Measurements from ENCODE around the gene PGLYRP4. TPM values are rescaled to one million over a fixed set of nuclear protein-coding genes. Genes with fewer than 3 reads are reported as not detected.

PGLYRP4 gene
- not detected for polyA plus RNA-seq (2013, experiment 1 of 2)
- not detected for polyA plus RNA-seq (2013, experiment 2 of 2)

DNA sequence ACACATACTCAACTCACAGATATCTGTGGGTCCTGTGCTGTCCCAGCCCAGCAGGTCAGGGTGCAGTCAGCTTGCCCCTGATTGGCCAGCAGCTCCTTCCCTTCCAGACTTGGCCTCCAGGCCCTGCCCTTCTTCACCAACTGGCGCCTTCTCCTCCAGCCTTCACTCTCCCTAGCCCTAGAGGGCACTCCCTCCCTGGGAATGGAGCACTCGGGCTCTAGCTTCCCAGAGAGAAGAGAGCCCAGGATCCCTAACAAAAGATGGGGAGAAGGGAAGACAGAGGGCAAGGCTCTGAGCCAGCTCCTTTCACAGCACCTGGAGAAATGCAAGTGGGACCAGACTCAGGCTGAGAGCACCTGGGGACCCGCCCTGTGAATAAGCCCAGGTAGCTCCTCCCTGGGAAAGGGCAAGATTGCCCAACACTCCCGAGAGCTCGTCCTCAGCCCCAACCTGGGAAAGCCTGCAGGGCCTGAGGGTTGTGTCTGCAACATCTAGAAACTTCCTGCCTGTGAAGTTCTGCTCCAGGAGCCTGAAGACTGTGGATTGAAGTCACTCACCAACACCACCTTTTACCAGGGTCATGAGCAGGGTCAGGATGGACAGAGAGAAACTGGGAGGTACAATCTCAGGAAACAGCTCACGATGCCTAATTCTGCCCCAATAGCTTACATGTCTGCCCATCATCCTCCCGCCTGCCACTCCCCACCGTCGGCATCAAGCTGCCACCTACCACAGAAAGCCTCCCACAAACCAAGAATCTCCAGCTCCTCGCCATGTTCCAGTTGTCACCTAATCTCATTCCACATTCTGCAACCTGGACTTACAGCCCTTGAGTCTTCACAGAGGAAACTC lies at the start of gene PGLYRP4:
Gene PGLYRP4 (minus strand): TSS at position 331 of the 852 bp plus-strand sequence. CDS start 909 bp downstream, outside the sequence.
- Histone ChIP-seq H2BK120ac (ENCODE audit: low read depth, low read length) (no peak within 1 kb of the TSS), H3K36me3 (ENCODE audit: control insufficient read depth in 1 of 2, insufficient read depth in 2 of 2, low read depth in 1 of 2, low read length in 2 of 2) (no peaks in the 10 kb centered on the region), H3K23ac (ENCODE audit: low read length in 2 of 2) (no peak within 1 kb of the TSS), H3K9me3 (ENCODE audit: control insufficient read depth, low read length) (no peaks in the 10 kb centered on the region), H3K4ac (ENCODE audit: low read depth in 1 of 2, low read length in 2 of 2) (no peak within 1 kb of the TSS), H3K18ac (ENCODE audit: low read depth in 1 of 2, low read length in 2 of 2) (no peak within 1 kb of the TSS), H3K27ac (ENCODE audit: low read length, poor library complexity, severe bottlenecking) (no peak within 1 kb of the TSS), H2AK5ac (ENCODE audit: low read length, severe bottlenecking) (no peak within 1 kb of the TSS), H2BK15ac (ENCODE audit: low read depth, poor library complexity, severe bottlenecking) (no peak within 1 kb of the TSS), H3K79me1 (replicated peaks; ENCODE audit: low read length, poor library complexity, severe bottlenecking) (no peaks in the 10 kb centered on the region), H3K9ac (ENCODE audit: low read length) (no peak within 1 kb of the TSS), H4K91ac (ENCODE audit: low read length) (no peak within 1 kb of the TSS), H3K4me3 (ENCODE audit: insufficient read depth in 1 of 2, low read depth in 1 of 2, low read length in 2 of 2) (no peak within 1 kb of the TSS), H4K8ac (ENCODE audit: low read length) (no peak within 1 kb of the TSS), H3K27me3 (ENCODE audit: control insufficient read depth in 1 of 2, insufficient read depth in 1 of 2, low read length in 2 of 2) (peaks cover 18 to 83% of the 10 kb centered on the region in 2 experiments), H3K14ac (ENCODE audit: low read length in 2 of 2) (no peak within 1 kb of the TSS), H2BK12ac (ENCODE audit: low read length in 2 of 2) (no peak within 1 kb of the TSS), H2BK5ac (ENCODE audit: low read depth, low read length, poor library complexity, severe bottlenecking) (no peak within 1 kb of the TSS), H3K4me2 (ENCODE audit: low read length, poor library complexity, severe bottlenecking) (no peak within 1 kb of the TSS), H3K4me1 (ENCODE audit: control insufficient read depth, insufficient read depth, low read depth, low read length) (no peaks in the 10 kb centered on the region), H2AFZ (ENCODE audit: low read depth, low read length) (no peak within 1 kb of the TSS)
- no peak for DNase-seq
- 51% methylated on average over 9 of the region's 10 CpGs for WGBS

DNA sequence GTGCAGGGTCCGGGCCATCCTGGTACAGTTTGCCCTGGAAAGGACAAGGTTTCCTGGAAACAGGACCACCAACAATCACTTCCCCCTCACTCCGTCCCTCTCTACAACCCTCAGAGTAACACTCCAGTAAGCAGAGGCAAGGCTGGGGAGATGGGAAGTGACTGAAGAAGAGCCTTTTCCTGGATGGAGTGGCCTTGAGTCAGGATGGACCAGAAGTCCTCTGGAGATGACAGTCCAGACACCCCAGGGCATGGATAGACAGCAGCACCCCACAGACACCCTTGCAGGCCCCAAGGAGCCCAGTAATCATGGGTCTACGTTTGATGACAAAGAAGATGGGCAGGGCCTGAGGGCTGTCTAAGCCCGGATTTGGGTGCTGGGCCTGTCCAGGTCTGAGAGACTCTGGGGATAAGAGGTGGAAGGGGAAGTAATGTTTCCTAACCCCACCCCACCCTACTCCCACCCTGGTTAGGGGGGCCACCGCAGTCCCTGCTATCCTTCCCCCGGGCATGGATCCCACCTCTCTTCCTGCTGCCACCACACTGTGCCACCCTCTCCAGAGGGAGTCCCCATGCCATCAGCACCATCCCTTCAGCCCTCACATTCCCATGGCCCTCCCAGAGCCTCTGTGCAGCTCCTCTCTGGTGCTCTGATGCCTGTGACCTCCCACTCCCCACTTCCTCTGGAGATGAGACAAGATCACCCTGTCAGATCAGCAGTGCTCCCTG lies 49.4 kb upstream of the PGLYRP4 start:
- Histone ChIP-seq H3K4me1 (ENCODE audit: control insufficient read depth, insufficient read depth, low read depth, low read length) (no peaks in the 10 kb centered on the region), H3K4me2 (ENCODE audit: low read length, poor library complexity, severe bottlenecking) (no peak overlapping the region), H3K18ac (ENCODE audit: low read depth in 1 of 2, low read length in 2 of 2) (no peak overlapping the region), H2BK12ac (ENCODE audit: low read length in 2 of 2) (no peak overlapping the region), H3K79me1 (replicated peaks; ENCODE audit: low read length, poor library complexity, severe bottlenecking) (no peaks in the 10 kb centered on the region), H4K91ac (ENCODE audit: low read length) (no peak overlapping the region), H2BK15ac (ENCODE audit: low read depth, poor library complexity, severe bottlenecking) (no peak overlapping the region), H2AK5ac (ENCODE audit: low read length, severe bottlenecking) (no peak overlapping the region), H2AFZ (ENCODE audit: low read depth, low read length) (no peak overlapping the region), H4K8ac (ENCODE audit: low read length) (no peak overlapping the region), H3K4me3 (ENCODE audit: insufficient read depth in 1 of 2, low read depth in 1 of 2, low read length in 2 of 2) (no peak overlapping the region), H3K4ac (ENCODE audit: low read depth in 1 of 2, low read length in 2 of 2) (no peak overlapping the region), H3K27me3 (ENCODE audit: control insufficient read depth in 1 of 2, insufficient read depth in 1 of 2, low read length in 2 of 2) (peaks cover 20 to 79% of the 10 kb centered on the region in 2 experiments), H3K36me3 (ENCODE audit: control insufficient read depth in 1 of 2, insufficient read depth in 2 of 2, low read depth in 1 of 2, low read length in 2 of 2) (no peaks in the 10 kb centered on the region), H2BK120ac (ENCODE audit: low read depth, low read length) (no peak overlapping the region), H2BK5ac (ENCODE audit: low read depth, low read length, poor library complexity, severe bottlenecking) (no peak overlapping the region), H3K27ac (ENCODE audit: low read length, poor library complexity, severe bottlenecking) (no peak overlapping the region), H3K23ac (ENCODE audit: low read length in 2 of 2) (no peak overlapping the region), H3K14ac (ENCODE audit: low read length in 2 of 2) (no peak overlapping the region), H3K9ac (ENCODE audit: low read length) (no peak overlapping the region), H3K9me3 (ENCODE audit: control insufficient read depth, low read length) (no peaks in the 10 kb centered on the region)
- no peak for DNase-seq
- 87% methylated on average over 3 of the region's 6 CpGs for WGBS

DNA sequence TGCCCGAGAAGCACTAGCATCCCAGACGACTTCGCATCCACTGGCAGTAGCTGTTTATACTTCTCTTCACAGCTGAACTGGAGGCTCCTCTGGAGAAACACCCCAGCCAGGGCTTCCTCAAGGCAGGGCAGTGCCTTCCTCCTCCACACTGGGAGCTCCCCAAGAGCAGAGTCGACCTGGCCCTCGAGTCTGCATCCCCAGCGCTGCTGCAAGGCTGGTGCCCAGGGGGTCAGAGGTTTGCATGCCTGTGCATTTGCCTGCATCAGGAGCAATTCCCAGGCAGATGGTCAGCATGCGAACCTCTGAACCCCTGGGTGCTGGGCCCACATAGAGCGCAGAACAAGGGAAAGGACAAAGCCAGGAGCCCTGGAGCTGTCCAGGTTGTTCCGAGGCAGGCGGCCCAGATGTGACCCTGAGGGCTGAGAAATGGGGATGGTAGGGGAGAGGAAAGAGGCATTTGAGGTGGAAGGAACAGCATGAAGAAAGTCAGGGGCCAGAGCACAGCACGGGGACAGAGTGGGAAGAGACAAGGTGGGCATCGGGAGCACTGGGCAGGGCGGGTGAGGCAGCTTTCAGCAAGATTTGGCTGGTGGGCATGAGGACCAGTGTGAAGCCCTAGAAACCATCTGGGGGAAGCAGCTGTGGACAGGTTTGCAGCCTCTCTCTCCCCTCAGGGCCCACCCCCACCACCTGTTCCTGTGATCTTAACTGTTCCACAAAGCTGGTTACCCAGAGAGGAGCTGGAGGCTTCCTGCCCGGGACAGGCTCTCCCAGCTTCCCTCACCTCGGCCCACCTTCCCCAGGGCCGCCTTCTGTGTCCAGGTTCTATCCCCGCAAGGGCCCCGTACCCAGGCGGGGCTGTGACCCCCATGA lies 48.6 kb upstream of the PGLYRP4 start:
- Histone ChIP-seq H3K4ac (ENCODE audit: low read depth in 1 of 2, low read length in 2 of 2) (no peak overlapping the region), H3K4me3 (ENCODE audit: insufficient read depth in 1 of 2, low read depth in 1 of 2, low read length in 2 of 2) (no peak overlapping the region), H3K4me2 (ENCODE audit: low read length, poor library complexity, severe bottlenecking) (no peak overlapping the region), H3K4me1 (ENCODE audit: control insufficient read depth, insufficient read depth, low read depth, low read length) (no peaks in the 10 kb centered on the region), H2BK120ac (ENCODE audit: low read depth, low read length) (no peak overlapping the region), H3K36me3 (ENCODE audit: control insufficient read depth in 1 of 2, insufficient read depth in 2 of 2, low read depth in 1 of 2, low read length in 2 of 2) (no peaks in the 10 kb centered on the region), H2BK12ac (ENCODE audit: low read length in 2 of 2) (no peak overlapping the region), H3K23ac (ENCODE audit: low read length in 2 of 2) (no peak overlapping the region), H2AFZ (ENCODE audit: low read depth, low read length) (no peak overlapping the region), H2AK5ac (ENCODE audit: low read length, severe bottlenecking) (no peak overlapping the region), H2BK5ac (ENCODE audit: low read depth, low read length, poor library complexity, severe bottlenecking) (no peak overlapping the region), H3K9ac (ENCODE audit: low read length) (no peak overlapping the region), H3K27ac (ENCODE audit: low read length, poor library complexity, severe bottlenecking) (no peak overlapping the region), H3K14ac (ENCODE audit: low read length in 2 of 2) (no peak overlapping the region), H3K9me3 (ENCODE audit: control insufficient read depth, low read length) (no peaks in the 10 kb centered on the region), H2BK15ac (ENCODE audit: low read depth, poor library complexity, severe bottlenecking) (no peak overlapping the region), H3K27me3 (ENCODE audit: control insufficient read depth in 1 of 2, insufficient read depth in 1 of 2, low read length in 2 of 2) (peaks cover 19 to 82% of the 10 kb centered on the region in 2 experiments), H3K79me1 (replicated peaks; ENCODE audit: low read length, poor library complexity, severe bottlenecking) (no peaks in the 10 kb centered on the region), H3K18ac (ENCODE audit: low read depth in 1 of 2, low read length in 2 of 2) (no peak overlapping the region), H4K91ac (ENCODE audit: low read length) (no peak overlapping the region), H4K8ac (ENCODE audit: low read length) (no peak overlapping the region)
- WGBS = 79% methylated on average over 19 of the region's 19 CpGs
- DNase-seq = no peak

Measured in mesenchymal stem cell (in vitro differentiated cells and primary cell).